ENCODE data around the gene PARD3B.

PARD3B gene

DNA sequence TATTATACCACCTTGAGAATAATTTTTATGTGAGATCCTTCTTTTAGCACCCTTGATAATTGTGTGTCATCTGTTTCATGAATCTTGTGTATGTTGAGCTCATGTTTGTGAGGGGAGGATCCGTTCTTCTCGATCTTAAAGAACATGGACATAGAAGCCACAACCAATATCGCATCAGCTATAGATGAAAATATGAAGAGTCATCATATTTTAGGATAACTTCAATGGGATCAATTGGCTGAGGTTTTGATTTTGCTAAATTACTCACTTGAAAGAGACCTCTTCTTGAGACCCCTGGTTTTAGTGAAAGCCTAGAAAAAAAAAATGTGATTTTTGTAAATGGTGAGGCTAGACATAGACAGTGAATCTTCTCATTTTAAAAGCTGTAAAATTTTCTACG, 751.7 kb downstream of the PARD3B start:
- DNase-seq, result no peak

DNA sequence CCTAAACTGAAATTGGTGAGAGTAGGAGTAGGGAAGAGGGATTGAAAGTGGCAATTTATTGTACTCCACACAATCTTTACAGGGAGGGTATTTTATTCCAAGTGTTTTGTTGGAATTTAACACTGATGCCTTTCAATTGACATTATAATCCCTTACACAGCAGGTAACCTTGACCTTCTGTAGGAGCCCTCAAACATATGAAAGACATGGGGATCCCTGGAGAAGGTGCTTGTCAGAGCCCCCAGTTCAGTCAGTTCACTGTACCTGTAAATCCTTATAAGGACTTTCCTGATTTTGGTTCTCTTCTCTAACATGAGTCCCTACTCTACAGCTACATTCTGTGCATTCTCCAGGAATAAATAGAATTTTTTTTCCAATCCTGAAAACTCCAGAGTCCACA, 752.1 kb downstream of the PARD3B start:
- no peak for DNase-seq

DNA sequence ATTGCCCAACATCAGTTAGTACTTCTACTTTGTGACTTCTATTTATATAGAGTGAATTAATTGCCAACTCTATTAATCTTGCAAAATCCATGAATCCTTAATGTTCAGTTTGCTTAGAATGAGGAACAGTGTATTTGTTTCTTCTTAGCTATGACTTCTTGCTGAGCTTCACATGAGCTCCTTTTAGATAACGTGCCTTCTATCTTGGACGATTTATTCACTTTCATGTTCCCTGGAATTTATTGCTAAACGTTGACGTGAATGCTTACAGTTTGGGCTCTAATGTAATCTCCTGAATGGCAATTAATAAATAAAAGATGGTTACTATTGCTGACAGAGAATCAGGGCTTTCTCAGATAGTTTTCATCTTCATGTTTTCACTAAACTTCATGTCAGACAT, 752.6 kb downstream of the PARD3B start:
- no peak for DNase-seq

DNA sequence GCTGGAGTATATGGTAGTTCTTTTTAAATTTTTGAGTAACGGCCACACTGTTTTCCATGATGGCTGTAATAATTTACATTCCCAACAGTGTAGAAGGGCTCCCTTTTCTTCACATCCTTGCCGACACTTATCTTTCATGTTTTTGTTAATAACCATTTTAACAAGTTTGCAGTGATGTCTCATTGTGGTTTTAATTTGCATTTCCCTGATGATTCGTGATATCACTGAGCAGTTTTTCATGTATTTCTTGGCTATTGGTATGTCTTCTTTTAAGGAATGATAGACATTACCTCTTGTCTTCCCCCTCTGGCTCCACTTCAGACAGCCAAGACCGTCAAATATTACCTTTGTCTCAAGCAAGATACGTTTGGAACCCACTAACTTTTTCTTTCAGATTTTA, 765.9 kb downstream of the PARD3B start:
- DNase-seq, result no peak

DNA sequence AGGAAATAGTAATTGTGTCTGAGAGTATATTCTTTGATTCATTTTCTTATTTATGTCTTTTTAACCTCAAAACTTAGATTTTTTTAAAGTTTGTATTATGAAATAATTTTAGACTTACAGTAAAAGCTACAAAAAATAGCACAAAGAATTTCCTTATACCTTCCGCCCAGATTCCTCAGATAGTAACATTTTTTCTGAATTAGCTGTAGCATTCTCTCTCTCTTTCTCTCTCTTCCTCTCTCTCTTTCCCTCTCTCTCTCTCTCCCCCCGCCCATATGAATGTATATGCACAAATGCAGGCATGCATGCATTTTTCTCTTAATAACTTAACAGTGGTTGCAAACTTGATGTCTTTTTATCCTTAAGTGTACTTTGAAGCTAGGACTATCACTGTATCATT, 776.0 kb downstream of the PARD3B start:
- no peak for DNase-seq

DNA sequence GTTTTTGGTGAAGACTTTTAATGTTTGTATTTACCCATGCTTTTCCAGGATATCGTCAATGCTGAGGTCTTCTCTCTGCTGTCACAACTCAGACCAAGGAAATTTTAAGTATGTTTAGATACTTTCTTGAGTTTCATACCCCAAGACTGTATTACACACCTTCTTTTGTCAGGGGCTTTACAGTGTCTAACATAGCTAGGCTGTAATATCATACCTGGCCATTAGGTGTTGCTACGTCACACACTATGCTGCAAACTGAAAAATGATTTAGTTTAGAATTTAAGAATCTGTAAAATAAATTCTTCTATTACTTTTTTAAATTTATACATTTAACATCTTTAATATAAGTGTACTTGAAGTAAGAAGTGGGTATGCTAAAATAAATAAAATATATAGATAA, 778.7 kb downstream of the PARD3B start:
- DNase-seq, result no peak

DNA sequence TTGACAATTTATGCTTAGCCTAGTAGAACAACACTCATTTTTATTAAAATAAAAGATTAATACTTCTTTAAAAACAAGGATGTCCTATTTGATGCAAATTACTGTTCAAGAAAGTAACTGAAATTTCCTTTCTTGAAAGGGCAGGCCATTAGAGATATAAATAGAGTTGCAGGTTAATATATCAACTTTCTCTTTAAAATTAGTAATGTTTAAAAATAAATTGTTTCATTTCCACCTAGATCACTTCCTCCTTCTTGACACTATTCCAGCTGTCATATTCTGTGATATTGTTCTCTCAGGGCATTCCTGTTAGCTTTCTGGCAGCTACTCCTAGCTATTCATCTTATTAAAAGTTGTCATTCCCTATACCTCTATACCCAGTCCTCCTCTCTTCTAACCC, 779.1 kb downstream of the PARD3B start:
- no peak for DNase-seq

DNA sequence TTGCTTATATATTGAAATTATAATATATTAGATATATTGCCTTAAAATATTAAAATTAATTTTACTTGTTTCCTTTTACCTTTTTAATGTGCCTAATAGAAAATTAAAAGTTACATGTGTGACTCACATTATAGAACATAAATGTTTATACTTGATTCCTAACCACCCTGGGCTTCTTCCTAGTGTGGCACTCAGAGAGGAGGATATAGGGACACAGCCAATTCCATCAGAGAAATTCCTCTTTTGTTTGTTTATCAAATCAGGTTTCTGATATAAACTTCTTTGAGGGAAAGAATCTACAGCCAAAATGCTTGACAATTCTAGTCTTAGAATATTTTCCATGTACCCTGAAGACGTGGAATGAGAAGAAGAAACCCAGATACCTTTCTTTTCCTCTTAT, 788.1 kb downstream of the PARD3B start:
- DNase-seq, result no peak

DNA sequence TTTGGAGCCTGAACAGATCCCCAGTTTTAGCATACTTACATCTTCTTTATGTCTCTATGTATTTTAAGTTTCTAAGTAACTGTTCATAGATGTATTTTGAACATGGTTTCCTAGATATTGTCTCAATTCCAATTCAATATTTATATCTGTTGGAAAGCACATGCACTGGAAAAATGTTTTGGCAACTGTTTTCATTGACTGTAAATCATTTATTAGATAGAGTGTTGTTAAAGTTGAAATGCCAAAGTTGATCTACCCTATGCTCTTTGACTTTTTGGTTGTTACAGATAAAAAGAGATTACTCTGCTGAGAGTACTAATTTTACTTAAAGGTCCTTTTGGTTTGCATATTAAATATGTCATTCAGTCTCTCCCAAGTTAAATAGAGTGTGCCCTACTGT, 792.0 kb downstream of the PARD3B start:
- no peak for DNase-seq

DNA sequence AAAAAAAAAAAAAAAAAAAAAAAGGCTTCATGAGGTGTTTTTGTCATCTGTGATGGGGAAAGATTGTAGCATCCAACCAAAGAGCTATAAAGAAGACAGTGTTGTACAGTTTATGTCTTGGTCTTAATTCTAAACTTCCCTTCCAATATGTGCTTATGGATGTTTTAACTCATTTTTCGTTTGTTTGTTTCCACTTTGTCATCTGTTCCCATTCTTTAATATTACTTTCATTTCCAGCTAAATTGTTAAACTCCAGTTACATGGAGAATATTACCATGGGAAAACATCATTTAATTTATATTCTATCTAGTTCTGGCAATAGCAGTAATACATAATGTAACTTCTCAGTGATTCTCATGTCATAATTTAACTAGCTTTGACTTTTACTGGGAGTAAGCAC, 792.9 kb downstream of the PARD3B start:
- no peak for DNase-seq

DNA sequence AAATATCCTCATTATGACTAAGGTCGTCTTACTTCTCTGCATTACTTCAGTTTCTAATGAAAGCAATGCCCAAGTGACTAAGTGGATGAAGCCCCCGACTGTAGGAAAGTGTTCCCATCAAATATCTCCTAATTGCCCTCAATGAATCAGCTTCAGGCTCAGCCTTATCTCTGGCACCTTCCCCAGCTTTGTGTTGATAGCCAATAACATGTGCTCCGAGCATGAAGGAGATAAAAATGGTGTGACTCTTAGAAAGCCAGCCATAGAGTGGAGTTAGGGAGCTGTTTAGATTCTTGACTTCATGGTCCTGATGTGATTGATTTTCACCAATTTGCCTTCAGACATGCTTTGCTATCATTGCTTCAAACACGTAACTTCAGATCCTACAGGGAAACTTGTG, 797.8 kb downstream of the PARD3B start:
- DNase-seq, result no peak

DNA sequence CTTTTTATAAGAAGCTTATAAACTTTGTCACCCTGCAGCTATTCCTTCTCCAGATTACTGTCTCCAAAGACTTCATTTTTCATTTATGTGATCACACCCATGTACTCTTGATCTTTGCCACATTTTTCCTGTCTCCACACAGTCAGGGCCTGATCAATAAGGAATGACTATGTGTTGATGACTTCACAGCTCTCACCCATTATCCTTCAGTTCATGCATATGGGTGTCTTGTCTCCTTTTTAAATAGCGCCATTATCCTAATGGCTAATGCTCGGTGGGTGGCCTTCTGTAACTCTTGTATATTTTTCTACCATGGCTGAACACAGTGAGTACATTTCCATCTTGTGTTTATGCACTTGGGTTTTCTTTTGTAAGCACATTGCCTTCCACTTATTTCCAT, 801.4 kb downstream of the PARD3B start:
- DNase-seq, result no peak

DNA sequence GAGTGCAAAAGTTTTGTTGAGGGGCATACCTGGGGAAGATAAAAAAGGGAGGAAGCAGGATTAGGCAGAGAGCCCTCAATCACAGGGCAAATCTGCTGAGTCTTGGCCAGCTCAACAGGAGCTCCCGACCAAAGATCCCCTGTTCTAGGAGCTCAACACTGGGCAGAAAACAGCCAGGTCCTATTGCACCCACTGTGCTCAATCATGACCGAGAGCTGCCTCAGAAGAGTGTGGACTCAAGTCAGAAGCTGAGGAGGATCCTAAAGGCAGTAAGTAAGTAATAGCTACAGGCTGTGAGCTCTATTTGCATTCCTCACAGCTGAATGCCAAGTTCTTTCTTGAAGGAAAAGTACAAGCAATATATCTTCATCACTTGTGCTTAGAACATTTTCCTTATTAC, 802.6 kb downstream of the PARD3B start:
- DNase-seq, result no peak

DNA sequence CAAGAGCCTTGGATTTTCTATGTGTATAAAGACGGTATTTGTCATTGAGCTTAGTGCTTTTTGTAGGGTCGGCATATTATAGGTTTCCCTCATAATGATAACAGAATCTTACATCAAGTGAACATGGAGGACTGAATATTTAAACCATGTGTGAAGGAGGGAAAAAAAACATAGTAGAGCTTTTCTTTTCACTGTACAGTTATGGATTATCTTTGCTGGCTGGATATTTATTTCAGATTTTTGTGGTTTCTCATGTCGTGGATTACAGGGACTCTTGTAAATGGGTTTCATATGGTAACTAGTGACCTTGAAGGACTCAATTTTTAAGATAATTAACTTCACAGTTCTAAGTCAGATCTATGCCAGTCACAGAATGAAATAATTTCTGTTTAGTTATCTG, 806.8 kb downstream of the PARD3B start:
- DNase-seq, result no peak

DNA sequence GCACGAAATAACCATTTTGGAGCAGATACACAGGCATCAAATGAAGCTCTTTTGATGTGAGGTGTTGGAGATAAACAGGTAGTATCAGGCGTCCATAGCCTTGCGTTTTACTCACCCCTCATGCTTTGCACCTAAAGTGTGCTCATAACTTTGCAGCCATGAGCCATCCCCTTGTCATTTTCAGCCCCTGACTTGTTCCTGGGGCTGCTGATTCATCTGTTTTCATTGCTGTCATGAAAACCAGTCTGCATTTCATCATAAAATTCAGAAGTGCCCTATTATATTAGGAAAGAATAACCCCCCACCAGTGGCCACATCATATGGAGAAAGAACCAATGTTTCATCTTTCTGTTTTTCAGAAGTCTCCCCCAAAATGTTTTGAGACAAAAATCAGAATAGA, 807.3 kb downstream of the PARD3B start:
- DNase-seq, result no peak

DNA sequence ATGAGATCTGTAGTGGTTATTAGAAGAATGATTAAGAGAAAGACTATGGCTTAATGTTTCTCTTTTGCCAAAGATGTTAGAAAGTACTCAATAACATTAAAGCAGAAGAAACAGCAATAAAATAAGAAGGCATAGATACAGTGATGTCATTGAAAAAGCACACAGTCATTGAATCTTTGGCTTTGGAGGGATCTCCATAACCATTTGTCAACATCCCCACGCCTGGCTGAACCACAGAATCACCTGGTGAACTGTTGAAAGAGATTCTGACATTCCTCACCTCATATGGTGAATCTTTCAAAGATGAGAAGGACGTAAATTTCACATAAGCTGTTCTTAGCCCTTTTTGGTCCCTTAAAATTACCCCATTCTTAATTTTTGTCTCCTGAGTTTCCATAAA, 812.5 kb downstream of the PARD3B start:
- no peak for DNase-seq

DNA sequence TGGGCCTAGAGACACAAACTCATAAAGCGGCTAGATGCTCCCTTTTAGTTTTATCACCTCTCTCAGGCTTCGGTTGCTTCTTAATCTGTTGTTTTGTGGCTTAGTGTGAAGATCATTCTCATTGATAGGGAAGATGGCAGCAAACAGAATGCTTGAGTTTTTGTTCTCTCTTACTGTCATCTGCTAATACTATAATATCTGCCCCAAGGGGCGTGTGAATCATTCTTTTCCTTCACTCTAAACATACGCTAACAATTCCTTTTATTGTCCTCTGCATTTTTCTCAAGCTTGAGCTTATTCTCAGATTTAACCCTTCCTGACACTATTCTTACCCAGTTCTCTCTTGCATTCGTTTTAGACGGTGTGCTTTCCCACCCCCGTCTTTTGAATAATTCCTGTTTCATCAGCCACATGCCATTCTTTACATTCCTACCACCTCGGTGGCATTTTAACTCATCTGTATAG, 813.1 kb downstream of the PARD3B start:
- DNase-seq, result no peak

DNA sequence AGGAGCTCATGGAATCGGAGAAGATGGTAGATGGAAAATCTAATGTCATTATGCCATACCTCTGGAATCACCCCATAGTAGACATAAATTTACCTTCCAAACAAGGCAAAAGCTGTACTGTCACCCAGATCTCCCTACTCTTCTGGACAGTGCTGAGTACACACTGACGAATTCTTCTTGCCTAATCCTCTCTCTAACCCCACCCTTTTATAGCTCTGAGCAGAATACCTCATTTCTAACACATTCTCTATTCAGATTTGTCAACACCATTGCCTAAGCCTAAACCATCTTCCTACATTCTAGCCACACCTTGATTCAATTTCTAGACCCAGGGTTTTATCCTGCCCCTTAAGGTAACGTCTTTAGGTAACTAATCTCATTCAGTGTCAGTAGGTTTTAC, 816.0 kb downstream of the PARD3B start:
- DNase-seq, result no peak

DNA sequence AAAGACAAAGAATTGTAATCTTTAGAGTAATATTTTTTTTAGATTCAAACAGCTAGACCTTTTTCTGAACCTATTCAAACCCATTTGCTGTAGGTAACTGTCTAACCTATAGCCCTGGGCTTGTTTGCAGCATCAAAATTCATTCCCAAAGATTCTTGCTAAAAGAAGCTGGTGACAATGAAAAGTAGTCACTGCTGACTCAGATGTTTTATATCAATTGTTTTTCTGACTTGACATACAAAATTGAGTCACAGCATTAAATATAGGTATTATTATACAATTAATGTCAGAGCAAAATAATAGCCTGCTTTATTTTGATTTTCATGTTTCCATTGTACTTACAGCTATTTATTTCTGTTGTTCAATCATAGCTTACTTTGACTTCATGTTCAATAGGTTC, 816.7 kb downstream of the PARD3B start:
- no peak for DNase-seq

DNA sequence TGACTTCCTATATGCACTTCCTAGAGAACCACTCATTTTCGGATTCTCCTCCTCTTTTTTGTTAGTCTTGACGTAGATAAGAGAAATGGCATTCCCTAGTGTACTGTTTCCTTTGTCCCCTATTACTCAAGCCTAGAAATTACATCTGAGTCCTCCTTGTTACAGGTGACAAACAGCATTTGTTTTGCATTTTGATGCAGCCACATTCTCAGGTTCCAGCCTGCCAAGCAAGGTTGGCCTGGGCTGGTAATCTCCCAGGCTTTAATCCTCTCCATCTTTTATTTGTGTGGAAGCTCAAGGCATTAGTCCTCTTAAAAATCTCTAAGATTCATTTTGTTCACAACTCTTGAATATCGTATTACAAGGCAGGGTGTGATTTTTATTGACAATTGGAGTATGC, 819.0 kb downstream of the PARD3B start:
- no peak for DNase-seq

DNA sequence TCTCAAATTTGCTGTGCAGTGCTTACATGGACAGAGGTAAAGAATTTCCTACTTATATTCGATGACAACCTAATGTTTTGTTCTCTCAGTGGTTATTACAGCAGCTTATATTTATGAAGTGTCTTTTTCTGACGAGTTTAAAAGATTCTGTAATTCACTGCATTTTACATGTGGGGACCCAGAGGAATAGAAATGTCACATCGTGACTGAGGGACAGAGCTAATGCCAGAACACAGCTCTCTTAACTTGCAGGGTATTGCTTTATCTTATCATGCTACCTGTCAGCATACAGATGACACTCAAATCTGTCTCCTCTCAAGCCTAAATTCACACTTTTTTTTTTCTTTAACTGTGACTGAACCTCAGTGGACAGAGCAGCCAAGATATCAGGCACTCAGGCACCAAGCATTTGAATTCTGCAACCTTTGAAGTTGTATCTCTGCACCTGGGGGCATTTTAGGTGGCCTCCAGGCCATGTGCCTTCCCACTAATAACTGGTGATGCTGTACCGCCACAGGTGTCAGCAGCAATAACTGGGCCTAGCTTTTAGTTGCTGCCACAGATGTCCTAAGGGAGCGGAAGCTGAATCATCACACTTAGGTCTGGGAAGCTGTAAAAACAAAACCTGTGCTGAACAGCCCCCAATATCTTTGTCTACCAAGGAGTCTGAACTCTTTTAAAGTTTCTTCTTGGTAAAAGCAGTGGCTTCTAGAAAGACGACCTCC, 821.2 kb downstream of the PARD3B start:
- DNase-seq, result no peak

DNA sequence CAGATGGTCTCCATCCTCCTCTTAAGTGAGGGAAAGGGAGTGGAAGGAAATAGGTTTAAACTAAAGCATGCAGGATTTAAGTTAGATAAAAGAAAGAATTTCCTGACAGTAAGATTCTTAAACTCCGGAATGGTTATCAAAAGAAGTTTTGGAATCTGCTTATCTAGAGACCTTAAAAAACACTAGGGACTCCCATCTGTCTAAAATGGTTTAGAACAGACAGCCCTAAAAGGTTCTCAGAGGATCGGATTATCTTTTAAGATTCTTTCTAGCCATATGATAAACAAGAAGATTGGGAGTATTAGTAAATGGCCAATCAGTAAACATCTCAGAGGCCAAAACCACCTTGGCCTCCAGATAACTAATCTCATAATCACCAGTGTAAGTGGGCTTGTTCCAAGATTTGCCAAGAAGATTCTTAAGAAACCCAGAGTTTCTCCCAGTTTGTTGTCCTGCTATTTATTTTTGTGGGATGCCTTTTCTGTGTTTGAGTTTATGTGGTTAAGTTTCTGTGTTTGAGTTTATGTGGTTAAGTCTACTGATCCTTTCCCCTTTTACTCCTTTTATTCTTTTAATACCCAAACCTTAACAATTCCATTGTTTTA, 822.2 kb downstream of the PARD3B start:
- DNase-seq, result no peak

DNA sequence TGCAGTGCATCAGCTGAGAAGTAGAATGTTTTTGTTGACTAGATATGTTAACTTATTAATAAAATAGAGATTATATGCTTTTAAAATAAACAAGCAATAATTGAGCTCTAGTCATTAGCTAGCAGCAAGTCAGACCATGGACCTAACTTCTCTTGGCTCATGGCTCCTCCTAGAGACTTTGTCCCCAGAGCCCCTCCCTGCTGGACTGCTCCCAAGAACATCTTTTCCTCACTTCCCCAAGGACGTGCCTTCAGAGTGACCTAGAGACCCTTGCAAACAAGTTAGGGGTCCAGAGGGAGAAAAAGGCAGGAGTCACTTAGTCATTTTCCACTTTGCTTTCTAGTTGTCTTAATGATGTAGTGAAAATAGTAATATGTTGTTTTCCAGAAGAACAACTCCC, 824.5 kb downstream of the PARD3B start:
- no peak for DNase-seq

DNA sequence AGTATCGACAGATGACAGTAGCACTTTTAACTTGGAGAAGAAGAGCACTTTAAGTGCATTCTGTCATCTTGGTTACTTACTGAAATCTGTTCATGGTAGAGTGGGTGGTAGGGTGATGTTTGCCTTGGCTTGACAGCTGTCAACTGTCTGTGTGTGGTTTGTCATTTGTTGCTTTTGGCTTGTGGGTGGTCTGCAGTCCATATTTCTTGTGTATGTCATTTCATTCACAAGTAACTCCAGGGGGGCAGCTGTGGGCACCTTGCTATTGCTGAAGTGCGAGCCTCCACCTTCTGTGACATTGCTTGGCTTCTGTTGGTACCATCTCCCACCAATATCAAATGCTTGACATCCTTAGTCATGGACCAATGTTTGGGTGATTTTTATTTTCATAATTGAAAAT, 825.5 kb downstream of the PARD3B start:
- DNase-seq, result no peak

DNA sequence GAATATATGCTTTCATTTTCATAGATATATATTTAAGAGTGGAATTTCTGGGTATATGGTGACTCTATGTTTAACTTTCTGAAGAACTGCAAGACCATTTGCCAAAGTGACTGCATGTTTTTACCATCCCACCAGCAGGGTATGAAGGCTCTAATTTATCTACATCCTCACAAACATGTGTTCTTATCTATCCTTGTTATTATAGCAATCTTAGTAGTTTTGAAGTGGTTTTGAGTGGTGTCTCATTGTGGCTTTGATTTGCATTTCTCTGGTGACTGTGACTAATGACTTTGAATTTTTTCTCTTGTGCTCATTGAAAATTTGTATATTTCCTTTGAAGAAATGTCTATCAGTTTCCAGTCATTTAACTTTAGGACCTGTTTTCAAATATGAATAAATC, 826.9 kb downstream of the PARD3B start:
- no peak for DNase-seq

Measured in activated effector memory CD4-positive, alpha-beta T cell treated with anti-CD3 and anti-CD28 coated beads, Interleukin-2, amount 50 U/mL, for 16 hours (primary cell).